Nephron progenitor cell (in vitro differentiated cells): Measurements from ENCODE around the gene PPDPF.

Source experiments
- DNase-seq: peaks from one replicate; pipeline ENCODE4 v3.0.0; 2021
- H3K27ac Mint-ChIP-seq: 2 replicates; pipeline ENCODE4 v1.8.0; 2021; ENCODE audit warnings: mild to moderate bottlenecking, moderate library complexity, mixed read lengths
- H3K27me3 Mint-ChIP-seq: 2 replicates; pipeline ENCODE4 v1.8.0; 2021; ENCODE audit warnings: mild to moderate bottlenecking, low read depth, mixed read lengths; ENCODE audit not compliant: poor library complexity
- H3K36me3 Mint-ChIP-seq: 2 replicates; pipeline ENCODE4 v1.8.0; 2021; ENCODE audit warnings: low read depth, mixed read lengths
- H3K4me1 Mint-ChIP-seq: 2 replicates; pipeline ENCODE4 v1.8.0; 2021; ENCODE audit warnings: mixed read lengths
- H3K4me3 Mint-ChIP-seq: 2 replicates; pipeline ENCODE4 v1.8.0; 2021; ENCODE audit warnings: mild to moderate bottlenecking, moderate library complexity, mixed read lengths
- H3K9me3 Mint-ChIP-seq: 2 replicates; pipeline ENCODE4 v1.8.0; 2021; ENCODE audit warnings: mild to moderate bottlenecking, moderate library complexity, mixed read lengths
- TF ChIP-seq, protein P1 (sequence below): fragments of 200-600 bp; sonication (generic); IDR thresholded peaks from 2 replicates; pipeline ENCODE4 v1.5.0; 2021; ENCODE audit warnings: antibody characterized with exemption

Gene PPDPF

GRCh38 chr20:63491078-63491477 is 29.5 kb upstream of the PPDPF start:
- no peaks in the 10 kb centered on the region for H3K36me3 Mint-ChIP-seq
- H3K27me3 Mint-ChIP-seq, result peaks cover 82% of the 10 kb centered on the region
- H3K9me3 Mint-ChIP-seq, result peaks cover 3% of the 10 kb centered on the region
- H3K27ac Mint-ChIP-seq, result no peak overlapping the region
- DNase-seq, result no peak
- TF ChIP-seq, protein P1, sequence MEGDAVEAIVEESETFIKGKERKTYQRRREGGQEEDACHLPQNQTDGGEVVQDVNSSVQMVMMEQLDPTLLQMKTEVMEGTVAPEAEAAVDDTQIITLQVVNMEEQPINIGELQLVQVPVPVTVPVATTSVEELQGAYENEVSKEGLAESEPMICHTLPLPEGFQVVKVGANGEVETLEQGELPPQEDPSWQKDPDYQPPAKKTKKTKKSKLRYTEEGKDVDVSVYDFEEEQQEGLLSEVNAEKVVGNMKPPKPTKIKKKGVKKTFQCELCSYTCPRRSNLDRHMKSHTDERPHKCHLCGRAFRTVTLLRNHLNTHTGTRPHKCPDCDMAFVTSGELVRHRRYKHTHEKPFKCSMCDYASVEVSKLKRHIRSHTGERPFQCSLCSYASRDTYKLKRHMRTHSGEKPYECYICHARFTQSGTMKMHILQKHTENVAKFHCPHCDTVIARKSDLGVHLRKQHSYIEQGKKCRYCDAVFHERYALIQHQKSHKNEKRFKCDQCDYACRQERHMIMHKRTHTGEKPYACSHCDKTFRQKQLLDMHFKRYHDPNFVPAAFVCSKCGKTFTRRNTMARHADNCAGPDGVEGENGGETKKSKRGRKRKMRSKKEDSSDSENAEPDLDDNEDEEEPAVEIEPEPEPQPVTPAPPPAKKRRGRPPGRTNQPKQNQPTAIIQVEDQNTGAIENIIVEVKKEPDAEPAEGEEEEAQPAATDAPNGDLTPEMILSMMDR, result no peak
- H3K4me1 Mint-ChIP-seq, result no peaks in the 10 kb centered on the region
- H3K4me3 Mint-ChIP-seq, result no peak overlapping the region

DNA sequence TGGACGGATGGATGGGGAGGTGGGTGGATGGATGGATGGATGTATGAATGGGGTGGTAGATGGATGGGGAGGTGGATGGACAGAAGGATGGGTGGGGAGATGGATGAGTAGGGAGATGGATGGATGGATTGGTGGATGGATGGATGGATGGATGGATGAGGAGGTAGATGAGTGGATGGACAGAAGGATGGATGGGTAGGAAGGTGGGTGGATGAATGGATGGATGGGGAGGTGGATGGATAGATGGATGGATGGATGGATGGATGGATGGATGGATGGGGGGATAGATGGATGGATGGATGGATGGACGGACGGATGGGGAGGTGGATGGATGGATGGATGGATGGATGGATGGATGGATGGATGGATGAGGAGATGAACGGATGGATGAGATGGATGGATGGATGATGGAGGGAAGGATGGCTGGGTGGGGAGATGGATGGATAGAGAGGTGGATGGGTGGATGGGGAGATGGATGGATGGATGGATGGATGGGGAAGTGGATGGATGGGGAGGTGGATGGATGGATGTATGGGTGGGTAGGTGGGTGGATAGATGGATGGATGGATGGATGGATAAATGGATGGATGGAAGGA is 28.8 kb upstream of the PPDPF start:
- Mint-ChIP-seq H3K4me1 (no peaks in the 10 kb centered on the region), H3K4me3 (no peak overlapping the region), H3K36me3 (no peaks in the 10 kb centered on the region), H3K27me3 (peaks cover 82% of the 10 kb centered on the region), H3K9me3 (no peaks in the 10 kb centered on the region), H3K27ac (no peak overlapping the region)
- DNase-seq, result no peak
- TF ChIP-seq, protein P1, result no peak

DNA sequence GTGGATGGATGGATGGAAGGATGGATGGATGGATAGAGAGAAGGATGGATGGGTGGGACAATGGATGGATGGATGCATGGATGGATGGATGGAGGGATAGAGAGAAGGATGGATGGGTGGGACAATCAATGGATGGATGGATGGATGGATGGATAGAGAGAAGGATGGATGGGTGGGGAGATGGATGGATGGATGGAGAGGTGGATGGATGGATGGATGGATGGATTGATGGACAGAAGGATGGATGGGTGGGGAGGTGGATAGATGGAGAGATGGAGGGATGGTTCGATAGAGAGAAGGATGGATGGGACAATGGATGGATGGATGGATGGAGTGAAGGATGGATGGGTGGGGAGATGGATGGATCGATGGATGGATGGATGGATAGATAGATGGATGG is 28.0 kb upstream of the PPDPF start:
- no peak for DNase-seq
- H3K27ac Mint-ChIP-seq, result no peak overlapping the region
- no peaks in the 10 kb centered on the region for H3K36me3 Mint-ChIP-seq
- H3K9me3 Mint-ChIP-seq, result no peaks in the 10 kb centered on the region
- H3K27me3 Mint-ChIP-seq, result peaks cover 82% of the 10 kb centered on the region
- no peaks in the 10 kb centered on the region for H3K4me1 Mint-ChIP-seq
- TF ChIP-seq, protein P1, result no peak
- no peak overlapping the region for H3K4me3 Mint-ChIP-seq

DNA sequence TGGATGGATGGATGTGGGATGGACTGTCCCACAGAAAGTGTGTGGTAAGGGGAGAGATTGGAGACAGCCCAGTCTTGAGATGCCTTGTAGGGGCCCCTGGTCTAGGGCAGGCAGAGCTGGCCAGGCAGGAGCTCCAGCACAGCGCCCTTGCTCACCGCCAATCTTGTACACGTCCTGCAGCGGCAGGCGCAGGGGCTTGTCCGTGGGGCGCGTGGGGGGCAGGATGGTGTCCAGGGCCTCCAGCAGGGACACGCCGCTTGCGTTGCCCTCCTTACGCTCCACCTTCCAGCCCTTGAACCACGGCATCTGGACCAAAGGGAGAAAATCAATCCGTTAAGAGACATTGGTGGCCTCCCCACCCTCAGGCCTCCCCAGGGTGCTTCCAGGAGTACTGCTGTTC is 27.6 kb upstream of the PPDPF start:
- no peaks in the 10 kb centered on the region for H3K4me1 Mint-ChIP-seq
- H3K27me3 Mint-ChIP-seq, result peaks cover 82% of the 10 kb centered on the region
- no peak overlapping the region for H3K4me3 Mint-ChIP-seq
- TF ChIP-seq, protein P1, result no peak
- H3K36me3 Mint-ChIP-seq, result no peaks in the 10 kb centered on the region
- no peak for DNase-seq
- H3K9me3 Mint-ChIP-seq, result no peaks in the 10 kb centered on the region
- H3K27ac Mint-ChIP-seq, result no peak overlapping the region

GRCh38 chr20:63493563-63494020 is 27.0 kb upstream of the PPDPF start:
- Mint-ChIP-seq H3K27ac (no peak overlapping the region), H3K4me1 (no peaks in the 10 kb centered on the region), H3K36me3 (no peaks in the 10 kb centered on the region), H3K27me3 (peaks cover 82% of the 10 kb centered on the region), H3K4me3 (no peak overlapping the region), H3K9me3 (no peaks in the 10 kb centered on the region)
- TF ChIP-seq, protein P1, result no peak
- no peak for DNase-seq

- Mint-ChIP-seq H3K27me3 (peaks cover 78% of the 10 kb centered on the region), H3K4me3 (no peak overlapping the region), H3K36me3 (no peaks in the 10 kb centered on the region), H3K4me1 (no peaks in the 10 kb centered on the region), H3K9me3 (no peaks in the 10 kb centered on the region), H3K27ac (no peak overlapping the region)
- TF ChIP-seq, protein P1, result no peak
- no peak for DNase-seq
Observed at GRCh38 chr20:63494084-63494419, 26.5 kb upstream of the PPDPF start.
